GM18511 (cell line): ENCODE measurements around the gene HIP1.
"Not testable (repeated sequence)": the region's sequence is repeated elsewhere in the genome, so short reads cannot be mapped to it uniquely, and the experiment has no call there.

Experiments
- ATAC-seq: cut with Tn5 transposase; IDR thresholded peaks from one replicate; pipeline ENCODE4 v1.9.1; 2021; ENCODE audit warnings: mild to moderate bottlenecking, moderate library complexity; ENCODE audit not compliant: unreplicated experiment

Gene HIP1

DNA sequence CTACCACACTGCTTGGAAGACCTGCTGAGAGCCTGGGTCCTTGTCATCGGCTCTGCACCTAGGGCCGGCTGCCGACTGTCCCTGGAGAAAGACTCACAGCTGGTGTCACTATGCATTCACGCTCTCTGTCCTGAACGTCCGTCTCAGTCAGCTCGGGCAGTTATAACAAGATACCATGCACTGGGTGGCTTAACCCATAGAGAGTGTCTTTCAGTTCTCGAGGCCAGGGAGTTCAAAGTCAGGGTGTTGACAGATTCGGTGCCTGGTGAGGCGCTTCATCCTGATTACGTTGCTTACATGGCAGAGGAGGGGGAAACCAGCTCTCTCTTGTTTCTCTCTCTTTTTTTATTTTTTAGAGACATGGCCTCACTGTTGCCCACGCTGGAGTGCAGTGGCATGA, 155.5 kb downstream of the HIP1 start:
- ATAC-seq: no peak

DNA sequence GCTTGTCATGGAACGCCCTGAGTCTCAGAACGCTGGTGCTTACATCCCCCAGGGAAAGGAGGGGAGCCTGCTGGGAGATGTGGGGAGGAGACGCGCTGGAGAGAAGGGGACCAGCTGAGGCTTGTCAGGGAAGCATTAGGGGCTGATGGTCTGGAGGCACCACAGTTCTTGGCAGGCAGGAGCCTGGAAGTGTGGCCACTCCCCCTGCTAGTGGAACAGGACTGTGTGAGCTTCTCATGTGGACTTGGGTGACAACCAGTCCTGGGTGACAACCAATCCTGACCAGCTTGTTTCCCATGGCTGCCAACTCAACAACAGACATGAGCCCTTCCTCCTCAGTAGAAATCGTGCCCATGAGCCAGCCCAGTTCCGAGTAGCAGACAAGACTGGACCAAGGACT, 158.8 kb downstream of the HIP1 start:
- ATAC-seq: no peak

DNA sequence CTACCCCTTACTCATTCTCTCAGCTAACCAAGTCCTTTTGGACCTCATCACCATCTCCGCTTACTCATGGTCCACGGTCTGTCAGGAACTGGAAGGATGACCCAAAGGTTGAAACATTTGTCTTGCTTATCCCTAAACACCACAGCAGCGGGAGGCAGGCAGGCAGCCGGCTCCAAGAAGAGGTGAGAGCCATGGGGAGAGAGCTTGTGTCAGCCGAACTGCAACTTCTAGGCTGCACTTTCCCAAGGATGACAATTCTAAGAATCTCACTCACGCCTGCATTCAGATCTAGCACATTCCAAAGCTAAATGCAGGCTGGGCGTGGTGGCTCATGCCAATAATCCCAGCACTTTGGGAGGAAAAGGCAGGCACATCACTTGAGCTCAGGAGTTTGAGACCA, 160.7 kb downstream of the HIP1 start:
- ATAC-seq: no peak

DNA sequence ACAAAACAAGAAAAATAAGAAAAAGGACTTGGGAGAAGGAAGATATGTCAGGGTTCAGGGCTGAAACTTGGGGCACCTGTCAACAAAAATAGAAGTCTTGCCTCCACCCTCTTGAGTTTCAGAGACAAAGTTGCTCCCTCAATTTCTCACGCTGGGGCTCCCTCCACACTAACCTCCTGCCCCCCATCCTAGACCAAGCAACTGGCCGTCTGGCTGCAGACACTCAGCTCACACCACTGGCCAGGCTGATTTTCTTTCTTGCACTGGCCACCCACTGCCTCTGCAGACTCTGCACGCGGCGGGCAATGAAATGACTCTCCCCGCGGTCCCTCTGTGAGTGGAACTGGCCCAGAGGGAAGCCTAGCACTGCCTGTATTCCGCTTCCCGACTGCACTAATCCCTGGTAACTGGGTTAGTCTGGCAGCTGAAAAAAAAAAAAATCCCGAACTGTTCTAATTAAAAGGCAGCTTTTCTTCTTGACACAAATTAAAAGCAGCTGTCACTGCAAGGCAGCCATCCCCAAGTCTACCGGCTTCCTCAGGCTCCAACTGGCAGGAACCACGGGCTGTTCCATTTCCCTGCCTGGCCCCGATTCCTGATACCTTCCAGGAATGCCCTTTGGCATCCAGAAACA, 163.1 kb downstream of the HIP1 start:
- no peak for ATAC-seq

DNA sequence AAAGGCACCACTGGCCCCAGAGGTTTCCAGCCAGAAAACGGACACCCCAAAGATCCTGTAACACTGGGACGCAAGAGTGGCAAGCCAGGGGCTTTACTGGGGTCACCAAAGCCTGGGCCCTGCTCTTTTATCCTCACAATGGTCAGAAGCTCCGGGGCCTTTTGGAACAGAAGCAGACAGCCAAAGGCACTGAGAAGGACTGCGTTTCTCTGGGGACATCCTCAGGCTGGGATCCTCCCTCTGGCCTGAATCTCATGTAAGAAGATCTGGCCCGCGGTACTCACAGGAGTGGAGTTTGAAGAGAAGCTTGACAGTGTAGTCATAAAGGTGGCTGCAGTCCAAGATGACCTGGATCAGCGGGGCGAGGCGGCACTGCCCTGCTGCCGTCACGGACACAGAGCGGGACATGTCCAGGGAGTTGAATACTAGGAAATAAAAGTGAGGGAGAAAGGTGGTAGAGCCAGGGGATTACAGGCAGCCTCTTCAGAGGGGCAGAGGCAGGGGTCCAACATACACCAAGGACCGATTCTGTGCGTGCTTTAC, 165.2 kb downstream of the HIP1 start:
- no peak for ATAC-seq

DNA sequence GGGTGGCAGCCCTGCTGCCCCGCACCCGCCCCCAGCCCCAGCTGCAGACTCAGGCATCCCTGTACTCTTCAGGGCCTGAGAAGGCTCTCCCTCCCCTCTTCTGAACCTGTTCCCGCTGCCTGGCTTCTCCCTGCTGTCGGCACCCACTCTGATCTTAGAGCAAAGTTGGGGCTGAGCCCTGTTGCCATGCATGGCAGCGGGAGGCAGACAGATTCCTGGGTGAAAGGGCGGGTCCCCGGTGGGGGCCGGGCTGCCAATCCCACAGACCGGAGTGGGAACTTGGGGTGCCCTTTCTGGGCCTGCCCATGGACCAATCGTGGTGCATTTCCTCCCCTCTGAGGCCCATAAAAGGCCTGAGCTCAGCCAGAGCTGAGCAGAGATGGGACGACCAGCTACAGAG, 165.9 kb downstream of the HIP1 start:
- ATAC-seq: no peak

DNA sequence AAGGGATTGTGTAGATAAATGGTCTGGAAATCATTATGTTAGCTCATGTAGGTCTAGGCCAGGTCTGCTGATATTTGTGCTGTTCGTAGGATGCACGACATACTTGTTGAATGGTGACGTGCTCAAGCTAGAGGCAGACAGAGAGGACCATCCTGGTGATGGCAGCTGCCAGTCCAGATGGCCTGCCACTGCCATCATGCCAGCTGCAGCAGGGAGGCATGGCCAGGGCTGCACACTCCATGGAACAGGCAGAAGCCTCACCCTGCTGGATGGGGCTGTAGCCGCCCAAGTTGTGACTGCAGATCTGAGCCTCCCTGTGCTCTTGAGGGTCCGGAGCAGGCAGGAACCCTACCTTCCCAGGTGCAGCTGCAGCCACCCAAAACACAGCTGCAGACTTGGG, 166.3 kb downstream of the HIP1 start:
- no peak for ATAC-seq

DNA sequence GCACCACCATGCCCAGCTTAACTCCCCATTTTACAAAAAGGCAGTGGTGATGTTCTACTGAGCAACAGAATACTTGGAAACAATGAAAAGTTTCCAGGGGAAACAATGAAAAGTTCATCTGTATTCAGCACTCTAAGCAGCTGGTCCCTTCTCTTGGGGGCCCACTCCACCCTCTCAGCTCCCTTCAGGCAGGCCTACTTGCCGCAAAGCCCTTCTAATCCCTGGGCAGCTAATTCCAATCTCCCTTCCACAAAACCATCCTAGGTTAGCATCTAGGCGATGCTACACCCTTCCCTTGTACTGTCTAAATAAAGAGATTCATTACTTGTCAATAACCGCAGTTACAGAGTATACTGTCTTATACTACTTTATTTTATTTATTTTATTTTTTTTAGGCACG, 167.5 kb downstream of the HIP1 start:
- no peak for ATAC-seq

DNA sequence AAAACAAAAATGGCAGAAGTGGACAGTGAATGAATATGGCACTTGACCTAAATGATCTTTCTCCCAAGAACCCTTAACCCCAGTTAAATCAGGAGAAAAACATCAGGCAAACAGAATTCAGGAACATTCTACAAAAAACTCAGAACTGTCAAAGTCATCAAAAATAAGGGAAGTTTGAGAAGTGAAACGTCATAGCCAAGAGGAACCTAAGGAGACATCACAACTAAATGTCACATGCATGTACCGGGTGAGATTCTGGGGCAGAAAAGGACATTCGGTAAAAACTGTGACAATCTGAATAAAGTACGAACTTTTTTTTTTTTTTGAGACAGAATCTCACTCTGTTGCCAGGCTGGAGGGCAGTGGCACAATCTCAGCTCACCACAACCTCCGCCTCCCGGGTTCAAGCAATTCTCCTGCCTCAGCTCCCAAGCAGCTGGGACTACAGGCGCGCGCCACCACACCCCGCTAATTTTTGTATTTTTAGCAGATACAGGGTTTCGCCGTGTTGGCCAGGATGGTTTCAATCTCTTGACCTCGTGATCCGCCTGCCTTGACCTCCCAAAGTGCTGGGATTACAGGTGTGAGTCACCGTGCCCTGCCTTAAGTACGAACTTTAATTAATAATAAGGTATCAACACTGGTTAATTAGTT, 169.0 kb downstream of the HIP1 start:
- ATAC-seq: not testable (repeated sequence)

DNA sequence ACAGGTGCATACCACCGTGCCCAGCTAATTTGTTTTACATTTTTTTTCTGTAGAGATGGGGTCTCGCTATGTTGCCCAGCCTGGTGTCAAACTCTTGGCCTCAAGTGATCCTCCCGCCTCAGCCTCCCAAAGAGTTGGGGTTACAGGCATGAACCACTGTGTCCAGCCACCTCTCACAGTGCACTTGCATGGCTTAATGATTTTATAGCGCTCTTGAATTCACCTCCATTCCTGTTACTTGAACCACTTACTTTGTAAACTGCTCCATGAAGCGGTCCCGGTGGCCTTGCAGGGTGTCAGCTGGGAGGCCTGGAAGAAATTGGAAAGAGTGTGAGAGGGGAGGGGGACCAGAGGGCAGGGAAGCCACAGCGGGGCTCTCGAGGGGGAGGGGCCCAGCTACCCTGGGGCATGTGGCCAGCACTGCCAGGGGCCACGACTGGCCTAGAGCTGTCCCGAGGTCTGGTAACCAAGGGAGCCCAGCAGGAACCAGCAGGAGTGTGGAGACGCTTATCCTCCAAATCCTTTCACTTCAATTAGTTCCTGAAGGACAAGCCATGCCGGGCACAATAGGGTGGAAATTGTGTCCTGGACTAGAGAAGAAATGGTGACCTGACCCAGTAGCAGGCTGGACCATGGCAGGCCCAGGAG, 170.7 kb downstream of the HIP1 start:
- ATAC-seq: no peak

DNA sequence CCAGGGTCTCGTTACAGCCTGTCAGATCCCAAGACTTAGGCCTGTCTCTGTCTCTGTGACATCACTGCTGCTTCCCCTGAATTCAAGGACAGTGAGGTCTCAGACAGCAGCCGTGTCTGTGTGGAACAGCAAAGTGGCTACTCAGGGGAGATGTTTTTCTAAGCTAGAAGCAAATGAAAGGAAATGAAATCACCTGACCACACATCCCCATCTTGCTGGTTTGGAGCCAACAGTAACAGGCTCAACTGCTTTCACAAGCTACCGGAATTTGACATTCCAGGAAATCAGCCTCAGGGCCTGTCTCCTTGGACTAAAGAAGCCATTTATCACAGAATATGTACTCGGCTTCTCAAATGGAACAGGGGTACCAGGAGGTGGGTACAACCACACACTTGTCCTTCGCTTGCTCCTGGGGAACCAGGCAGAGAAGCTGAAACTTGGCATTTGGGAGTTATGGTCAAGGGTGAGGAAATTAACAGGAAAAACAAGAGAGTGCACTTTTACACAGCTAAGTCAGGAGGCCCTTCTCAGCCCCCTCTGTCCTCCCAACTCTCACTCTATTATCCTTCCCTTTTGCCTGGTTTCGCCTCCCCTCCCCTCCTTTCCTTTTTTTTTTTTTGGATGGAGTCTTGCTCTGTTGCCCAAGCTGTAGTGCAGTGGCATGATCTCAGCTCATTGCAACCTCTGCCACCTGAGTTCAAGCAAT, 173.5 kb downstream of the HIP1 start:
- no peak for ATAC-seq

DNA sequence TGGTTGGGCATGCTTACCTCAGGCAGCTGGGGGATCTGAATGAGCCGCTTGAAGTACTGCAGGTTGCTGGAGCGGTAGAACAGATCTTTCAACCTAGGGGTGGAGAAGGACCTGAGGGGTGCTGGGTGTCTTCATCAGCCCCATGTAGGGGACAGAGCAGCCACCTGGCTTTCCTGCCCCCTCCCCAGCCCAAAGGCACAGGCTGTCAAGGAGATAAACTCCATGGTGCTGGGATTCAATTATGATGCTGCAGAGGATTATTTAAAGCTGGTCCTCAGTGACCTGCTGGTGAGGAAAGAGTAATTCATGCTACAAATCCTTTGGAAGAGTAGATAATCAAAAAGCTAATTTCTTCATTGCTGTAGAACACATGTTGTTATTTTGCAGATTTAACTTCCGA, 175.6 kb downstream of the HIP1 start:
- no peak for ATAC-seq

DNA sequence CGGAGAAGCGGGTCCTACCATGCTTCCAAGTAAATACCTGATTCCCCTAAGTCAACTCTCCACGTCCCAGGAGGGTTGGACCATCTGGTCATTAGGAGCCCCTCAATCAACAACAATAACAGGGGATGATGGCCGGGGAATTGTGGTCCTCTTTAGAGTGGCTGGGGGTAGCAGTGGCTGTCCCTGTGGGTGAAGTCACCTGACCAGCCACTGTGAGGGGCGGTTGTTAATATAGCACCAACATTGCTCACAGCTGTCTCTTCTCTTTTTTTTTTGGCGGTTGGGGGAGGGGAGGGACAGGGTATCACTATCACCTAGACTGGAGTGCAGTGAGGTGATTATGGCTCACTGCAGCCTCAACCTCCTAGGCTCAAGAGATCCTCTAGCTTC, 178.8 kb downstream of the HIP1 start:
- ATAC-seq: no peak

DNA sequence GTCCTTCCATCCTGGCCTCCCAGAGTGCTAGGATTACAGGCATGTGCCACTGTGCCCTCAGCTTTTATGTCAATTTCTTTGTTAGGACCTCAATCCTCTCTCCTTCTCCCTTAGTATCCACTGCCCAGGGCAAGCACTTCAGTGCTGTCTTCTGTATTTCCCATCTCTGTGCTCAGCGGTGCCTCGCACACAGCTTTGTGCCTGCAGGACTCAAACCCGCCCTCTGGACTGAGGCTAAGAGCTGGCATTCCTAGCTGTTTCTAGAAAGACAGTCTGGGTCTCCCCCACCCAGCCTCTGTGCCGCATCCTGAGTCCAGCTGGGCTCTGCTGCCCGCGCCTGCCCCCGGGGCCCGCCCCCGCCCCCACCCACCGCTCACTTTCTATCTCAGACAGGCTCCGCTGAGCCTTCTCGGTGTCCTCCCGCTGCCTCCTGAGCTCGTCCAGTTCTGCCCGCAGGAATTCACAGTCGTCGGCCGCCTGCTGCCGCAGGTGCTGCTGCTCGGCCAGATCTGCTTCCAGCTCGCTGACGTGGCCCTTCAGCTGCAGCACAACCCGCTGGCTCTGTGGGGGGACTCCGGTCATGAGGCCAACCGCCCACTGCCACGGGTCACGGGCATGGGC, 179.3 kb downstream of the HIP1 start:
- ATAC-seq: no peak

DNA sequence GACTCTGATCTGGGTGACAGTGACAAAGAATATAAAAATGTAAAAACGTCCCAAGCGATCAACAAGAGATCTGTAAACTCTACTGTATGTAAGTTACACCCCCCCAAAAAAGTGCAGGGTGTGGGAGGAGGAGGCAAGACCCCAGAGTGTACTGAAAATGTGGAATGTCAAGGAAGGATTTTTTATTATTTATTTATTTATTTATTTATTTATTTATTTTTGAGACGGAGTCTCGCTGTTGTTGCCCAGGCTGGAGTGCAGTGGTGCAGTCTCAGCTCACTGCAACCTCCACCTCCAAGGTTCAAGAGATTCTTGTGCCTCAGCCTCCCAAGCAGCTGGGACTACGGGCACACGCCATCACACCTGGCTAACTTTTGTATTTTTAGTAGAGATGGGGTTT, 181.9 kb downstream of the HIP1 start:
- not testable (repeated sequence) for ATAC-seq

DNA sequence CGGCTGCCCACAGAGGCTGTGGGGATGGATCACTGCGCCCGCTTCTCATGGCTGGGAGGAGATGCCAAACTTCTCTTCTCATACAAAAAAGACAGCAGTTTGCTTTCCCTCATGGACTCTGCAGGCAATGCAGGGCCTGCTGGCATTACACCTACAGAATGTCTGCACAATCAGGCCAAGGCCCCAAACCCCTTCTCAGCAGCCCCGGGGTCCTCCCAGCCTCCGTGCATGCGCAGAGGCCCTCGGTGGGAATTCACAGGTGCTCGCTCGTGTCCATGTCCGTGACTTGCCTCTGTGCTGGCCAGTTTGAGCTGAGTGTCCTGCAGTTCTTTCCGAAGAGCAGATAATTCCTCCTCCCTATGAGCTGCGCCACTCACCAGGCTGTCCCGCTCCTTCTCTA, 183.0 kb downstream of the HIP1 start:
- no peak for ATAC-seq

DNA sequence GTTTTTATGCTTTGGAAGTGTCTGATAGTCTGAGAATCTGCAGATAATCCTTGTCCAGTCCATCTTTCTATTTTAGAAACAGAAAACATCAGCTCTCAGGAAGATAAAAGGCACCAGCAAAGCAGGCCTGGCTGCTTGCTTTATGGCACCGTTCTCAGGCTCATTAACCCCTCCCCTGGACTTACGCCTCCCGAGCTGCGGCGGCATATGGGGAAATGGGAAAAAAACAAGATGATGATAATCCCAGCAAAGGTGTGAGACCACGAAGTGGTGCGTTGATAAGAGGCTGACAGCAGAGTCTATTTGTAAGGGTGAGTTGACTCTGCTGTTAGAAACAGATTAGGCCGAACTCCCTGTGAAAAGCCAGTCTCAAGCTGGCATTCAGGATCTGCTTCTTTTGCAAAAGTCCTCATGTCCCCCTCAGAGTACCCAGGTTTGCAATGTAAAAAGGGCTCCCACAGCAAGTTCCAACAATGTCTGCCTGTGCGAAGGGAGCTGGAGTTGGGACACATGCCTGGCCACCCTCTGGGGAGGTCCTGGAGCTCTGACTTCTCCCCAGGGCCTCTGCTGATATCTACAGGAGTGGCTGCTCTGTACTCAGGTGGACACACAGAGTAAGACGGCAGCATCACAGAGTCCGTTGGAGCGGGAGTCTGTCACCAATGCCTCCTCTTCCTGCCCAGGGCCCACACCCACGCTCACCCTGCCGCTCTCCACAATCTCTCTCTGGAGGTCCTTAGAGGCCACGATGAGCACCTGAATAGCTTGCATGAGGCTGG, 192.3 kb downstream of the HIP1 start:
- no peak for ATAC-seq

DNA sequence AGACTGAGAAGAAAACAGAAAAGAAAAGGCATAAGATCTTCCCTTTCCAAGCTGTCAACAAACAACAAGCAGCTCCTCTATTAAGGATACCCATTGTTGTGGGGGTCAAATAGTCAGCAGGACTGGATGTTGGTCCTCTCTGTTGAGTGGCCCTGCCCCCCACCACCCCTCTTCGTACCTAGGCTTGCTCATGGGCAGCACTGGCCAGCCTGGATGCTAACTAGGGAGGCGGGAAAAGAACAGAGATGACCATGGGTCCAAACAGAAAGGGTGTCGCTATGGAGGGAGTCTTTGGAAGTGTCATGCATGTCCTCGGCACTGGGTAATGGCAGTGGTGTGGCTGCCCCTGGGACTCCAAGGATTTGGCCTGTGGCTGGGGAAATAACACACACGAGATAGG, 201.0 kb downstream of the HIP1 start:
- ATAC-seq: no peak

DNA sequence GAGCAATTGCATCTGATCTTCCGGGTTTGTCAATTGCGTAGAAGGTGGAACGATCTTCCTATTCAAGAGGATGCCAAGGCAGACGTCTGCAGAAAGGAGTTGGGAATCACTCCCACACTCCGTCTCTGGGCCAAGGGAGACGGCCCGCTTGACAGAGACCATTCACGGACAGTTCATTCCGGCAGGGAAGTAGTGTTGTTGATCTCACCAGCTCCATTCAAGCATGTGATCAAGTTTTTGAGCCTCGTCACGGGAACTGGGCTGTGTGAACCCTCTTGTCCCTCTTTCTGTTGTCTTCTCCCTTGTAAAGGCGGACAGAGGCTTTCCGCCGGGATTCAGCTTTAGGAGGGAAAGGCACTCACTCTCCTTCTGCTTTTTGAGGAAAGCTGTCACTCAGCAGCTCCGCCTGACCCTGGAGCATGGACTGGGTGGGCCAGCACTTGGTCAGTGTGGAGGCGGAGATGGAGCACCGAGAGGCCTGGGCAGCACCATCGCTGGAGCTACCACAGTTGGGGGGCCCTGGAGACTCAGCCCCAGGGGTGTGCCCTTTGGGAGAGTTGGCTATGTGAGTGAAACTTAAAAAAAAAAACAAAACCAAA, 201.7 kb downstream of the HIP1 start:
- no peak for ATAC-seq

DNA sequence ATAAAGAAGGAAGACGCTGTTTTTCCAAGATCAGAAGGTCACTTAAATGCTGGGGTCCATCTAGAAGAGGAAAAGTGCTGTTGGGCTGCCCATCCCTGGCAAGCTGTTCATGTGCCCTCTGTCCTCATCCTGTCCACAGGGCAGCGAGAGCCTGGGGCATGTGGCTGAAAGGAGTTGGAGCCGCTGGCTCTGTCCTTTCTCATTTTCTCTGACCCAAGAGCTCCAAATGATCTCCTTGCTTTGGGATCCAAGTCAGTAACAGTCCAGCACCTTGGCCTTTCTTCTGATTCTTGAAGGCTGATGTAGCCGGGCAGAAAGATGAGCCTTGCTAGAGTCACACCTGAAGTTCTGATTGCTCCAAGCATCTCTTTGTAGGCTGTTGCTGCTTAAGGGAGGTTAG, 202.2 kb downstream of the HIP1 start:
- ATAC-seq: no peak
